SK-N-SH treated with all-trans-retinoic acid at 6 μM for 48 hours (cell line): ENCODE measurements around the gene ALMS1.
"Not testable (repeated sequence)": the region's sequence is repeated elsewhere in the genome, so short reads cannot be mapped to it uniquely, and the experiment has no call there.

ENCODE experiments used
- ATAC-seq: fragments of 200-7000 bp; cut with Tn5 transposase; 3 replicates; pipeline ENCODE4 v1.9.1; 2020; ENCODE audit warnings: mild to moderate bottlenecking, moderate library complexity
- ARNTL ChIP-seq: fragments of 450-650 bp; formaldehyde crosslinking; IDR thresholded peaks from 2 replicates; pipeline ENCODE4 v1.5.0; 2020; ENCODE audit warnings: low read depth, mild to moderate bottlenecking, moderate library complexity, borderline replicate concordance
- BACH2 ChIP-seq: fragments of 250-450 bp; sonication (Bioruptor Pico); IDR thresholded peaks from 2 replicates; pipeline ENCODE4 v1.9.0; 2021; ENCODE audit warnings: mild to moderate bottlenecking, borderline replicate concordance
- CREB5 ChIP-seq: fragments of 250-450 bp; sonication (Bioruptor Pico); IDR thresholded peaks from 2 replicates; pipeline ENCODE4 v1.5.1; 2020; ENCODE audit warnings: low read depth, mild to moderate bottlenecking, moderate library complexity
- CSDC2 ChIP-seq: fragments of 250-450 bp; sonication (Bioruptor Pico); IDR thresholded peaks from 2 replicates; pipeline ENCODE4 v1.5.0; 2020; ENCODE audit warnings: mild to moderate bottlenecking, moderate library complexity
- ESRRG ChIP-seq: fragments of 250-450 bp; sonication (Bioruptor Pico); IDR thresholded peaks from 2 replicates; pipeline ENCODE4 v1.6.1; 2021; ENCODE audit warnings: mild to moderate bottlenecking
- GLIS3 ChIP-seq: fragments of 250-450 bp; sonication (Bioruptor Pico); IDR thresholded peaks from 2 replicates; pipeline ENCODE4 v1.5.0; 2020; ENCODE audit warnings: mild to moderate bottlenecking, moderate library complexity
- OSR1 ChIP-seq: fragments of 250-450 bp; sonication (Bioruptor Pico); IDR thresholded peaks from 2 replicates; pipeline ENCODE4 v1.8.0; 2022; ENCODE audit warnings: moderate library complexity, mild to moderate bottlenecking, inconsistent platforms
- PATZ1 ChIP-seq: fragments of 250-450 bp; sonication (Bioruptor Pico); IDR thresholded peaks from 2 replicates; pipeline ENCODE4 v1.8.0; 2020; ENCODE audit warnings: mild to moderate bottlenecking, moderate library complexity, borderline replicate concordance
- POU6F1 ChIP-seq: fragments of 250-450 bp; sonication (Bioruptor Pico); IDR thresholded peaks from 2 replicates; pipeline ENCODE4 v1.8.0; 2021; ENCODE audit warnings: low read depth, mild to moderate bottlenecking, moderate library complexity, borderline replicate concordance
- PPARA ChIP-seq: fragments of 250-450 bp; sonication (Bioruptor Pico); IDR thresholded peaks from 2 replicates; pipeline ENCODE4 v1.5.0; 2020; ENCODE audit warnings: mild to moderate bottlenecking, borderline replicate concordance
- RARB ChIP-seq: fragments of 250-450 bp; sonication (Bioruptor Pico); IDR thresholded peaks from 2 replicates; pipeline ENCODE4 v1.8.0; 2021; ENCODE audit warnings: mild to moderate bottlenecking, moderate library complexity
- SNAI2 ChIP-seq: fragments of 250-450 bp; sonication (Bioruptor Pico); IDR thresholded peaks from 2 replicates; pipeline ENCODE4 v1.5.0; 2020; ENCODE audit warnings: mild to moderate bottlenecking, moderate library complexity
- TCF4 ChIP-seq: fragments of 250-450 bp; sonication (Bioruptor Pico); IDR thresholded peaks from 2 replicates; pipeline ENCODE4 v1.8.0; 2021; ENCODE audit warnings: mild to moderate bottlenecking, moderate library complexity, borderline replicate concordance
- TOX ChIP-seq: fragments of 250-450 bp; sonication (Bioruptor Pico); IDR thresholded peaks from 2 replicates; pipeline ENCODE4 v1.8.0; 2021; ENCODE audit warnings: mild to moderate bottlenecking, moderate library complexity, borderline replicate concordance
- ZC3H10 ChIP-seq: fragments of 250-450 bp; sonication (Bioruptor Pico); IDR thresholded peaks from 2 replicates; pipeline ENCODE4 v1.5.1; 2021; ENCODE audit warnings: mild to moderate bottlenecking, moderate library complexity
- ZFP3 ChIP-seq: fragments of 250-450 bp; sonication (Bioruptor Pico); IDR thresholded peaks from 2 replicates; pipeline ENCODE4 v1.5.0; 2020; ENCODE audit warnings: mild to moderate bottlenecking, moderate library complexity
- ZFP30 ChIP-seq: fragments of 450-650 bp; formaldehyde crosslinking; IDR thresholded peaks from 2 replicates; pipeline ENCODE4 v1.5.0; 2022; ENCODE audit warnings: mild to moderate bottlenecking, moderate library complexity
- ZNF565 ChIP-seq: fragments of 450-650 bp; formaldehyde crosslinking; conservative IDR thresholded peaks from 2 replicates; pipeline ENCODE4 v1.5.0; 2020; ENCODE audit warnings: low read depth, mild to moderate bottlenecking, moderate library complexity
- ZNF8 ChIP-seq: fragments of 450-650 bp; formaldehyde crosslinking; IDR thresholded peaks from 2 replicates; pipeline ENCODE4 v1.5.0; 2020; ENCODE audit warnings: mild to moderate bottlenecking, moderate library complexity
- TF ChIP-seq, protein P1 (sequence below): fragments of 250-450 bp; sonication (Bioruptor Pico); IDR thresholded peaks from 2 replicates; pipeline ENCODE4 v1.5.0; 2020; ENCODE audit warnings: mild to moderate bottlenecking, moderate library complexity

The ALMS1 gene

DNA sequence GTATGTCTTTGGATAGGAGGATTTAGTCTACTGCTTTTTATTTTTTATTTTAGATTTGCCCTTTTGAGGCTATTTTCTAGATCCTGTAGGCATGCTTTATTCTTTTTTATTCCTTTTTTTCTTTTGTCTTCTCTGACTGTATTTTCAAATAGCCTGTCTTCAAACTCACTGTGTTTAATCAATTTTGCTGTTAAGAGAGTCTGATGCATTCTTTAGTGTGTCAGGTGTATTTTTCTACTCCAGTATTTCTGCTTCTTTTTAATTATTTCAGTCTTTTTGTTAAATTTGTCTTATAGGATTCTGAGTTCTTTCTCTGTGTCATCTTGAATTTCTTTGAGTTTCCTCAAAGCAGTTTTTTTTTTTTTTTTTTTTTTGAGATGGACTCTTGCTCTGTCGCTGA, 143.1 kb downstream of the ALMS1 start:
- TF ChIP-seq GLIS3 (CRISPR knock-in tag) (no peak), TCF4 (CRISPR knock-in tag) (no peak), ZNF8 (CRISPR knock-in tag) (no peak), ZFP3 (no peak), ZC3H10 (CRISPR knock-in tag) (no peak), SNAI2 (CRISPR knock-in tag) (no peak), ZFP30 (no peak), CSDC2 (no peak), ZNF565 (CRISPR knock-in tag) (no peak), CREB5 (no peak), TOX (CRISPR knock-in tag) (no peak), BACH2 (CRISPR knock-in tag) (no peak), PATZ1 (CRISPR knock-in tag) (no peak), POU6F1 (CRISPR knock-in tag) (no peak), PPARA (CRISPR knock-in tag) (no peak), RARB (CRISPR knock-in tag) (no peak), OSR1 (CRISPR knock-in tag) (no peak), ARNTL (CRISPR knock-in tag) (no peak)
- no peak for ATAC-seq

- not testable (repeated sequence) for ATAC-seq
These were observed 145.1 kb downstream of the ALMS1 start for GRCh38 chr2:73530773-73531172.

DNA sequence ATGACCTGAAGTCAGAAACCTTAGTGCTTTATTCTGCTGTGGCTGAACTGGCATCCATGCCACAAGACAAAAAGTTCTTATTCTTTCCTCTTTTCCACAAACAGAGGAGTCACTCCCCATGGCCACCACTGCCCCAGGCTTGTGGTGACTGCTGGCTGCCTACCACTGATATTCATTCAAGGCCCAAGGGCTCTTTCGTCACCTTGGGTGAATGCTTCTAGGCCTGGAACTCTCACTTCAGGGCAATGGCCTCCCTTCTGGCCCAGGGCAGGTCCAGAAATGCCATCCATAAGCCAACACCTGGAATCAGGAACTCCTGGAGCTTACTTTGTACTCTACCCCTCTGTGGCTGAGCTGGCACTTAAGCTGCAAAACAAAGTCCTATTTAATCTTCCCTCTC, 146.7 kb downstream of the ALMS1 start:
- ATAC-seq: no peak
- TF ChIP-seq ZNF8 (CRISPR knock-in tag): no peak

- no peak for ATAC-seq
- TF ChIP-seq TOX (CRISPR knock-in tag) (no peak), TCF4 (CRISPR knock-in tag) (no peak), PPARA (CRISPR knock-in tag) (no peak), CSDC2 (no peak), PATZ1 (CRISPR knock-in tag) (no peak), ZFP30 (no peak)
These were observed 150.7 kb downstream of the ALMS1 start for GRCh38 chr2:73536133-73536840.

DNA sequence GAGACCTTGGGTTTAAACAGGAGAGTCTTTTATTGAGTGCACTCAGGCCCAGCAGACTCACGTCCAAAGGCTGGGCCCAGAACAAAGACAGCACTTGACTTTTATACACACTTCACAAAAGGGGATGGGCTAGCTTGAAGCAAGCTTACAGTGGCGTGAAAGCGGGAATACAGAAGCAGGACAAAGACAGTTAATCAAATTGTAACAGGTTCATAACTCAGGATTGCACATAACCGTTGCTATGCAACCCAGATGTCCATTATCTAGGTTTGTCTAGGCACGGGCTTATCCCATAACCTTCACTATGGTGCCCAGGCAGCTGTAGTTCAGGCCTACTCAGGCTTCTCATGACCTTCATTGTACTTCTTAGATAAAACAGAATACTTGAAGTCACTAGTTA, 175.2 kb downstream of the ALMS1 start:
- not testable (repeated sequence) for ATAC-seq

DNA sequence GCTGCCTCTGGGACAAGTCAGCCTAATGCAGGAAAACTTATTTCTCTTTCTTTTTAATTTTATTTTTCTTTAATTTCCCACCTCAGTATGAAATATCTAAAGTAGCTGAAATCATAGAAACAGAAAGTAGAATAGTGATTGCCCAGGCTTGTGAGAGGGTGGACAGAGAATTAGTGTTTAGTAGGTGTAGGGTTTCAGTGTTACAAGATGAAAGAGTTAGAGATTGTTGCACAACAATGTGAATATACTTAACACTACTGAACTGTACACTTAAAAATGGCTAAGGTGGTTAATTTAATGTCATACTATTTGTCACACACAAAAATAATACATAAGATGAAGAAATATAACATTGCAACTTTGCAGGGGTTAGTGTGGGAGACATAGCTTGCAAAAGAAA, 175.8 kb downstream of the ALMS1 start:
- ATAC-seq: no peak
- no peak for TF ChIP-seq PATZ1 (CRISPR knock-in tag)
- TF ChIP-seq ARNTL (CRISPR knock-in tag): no peak
- TF ChIP-seq, protein P1, sequence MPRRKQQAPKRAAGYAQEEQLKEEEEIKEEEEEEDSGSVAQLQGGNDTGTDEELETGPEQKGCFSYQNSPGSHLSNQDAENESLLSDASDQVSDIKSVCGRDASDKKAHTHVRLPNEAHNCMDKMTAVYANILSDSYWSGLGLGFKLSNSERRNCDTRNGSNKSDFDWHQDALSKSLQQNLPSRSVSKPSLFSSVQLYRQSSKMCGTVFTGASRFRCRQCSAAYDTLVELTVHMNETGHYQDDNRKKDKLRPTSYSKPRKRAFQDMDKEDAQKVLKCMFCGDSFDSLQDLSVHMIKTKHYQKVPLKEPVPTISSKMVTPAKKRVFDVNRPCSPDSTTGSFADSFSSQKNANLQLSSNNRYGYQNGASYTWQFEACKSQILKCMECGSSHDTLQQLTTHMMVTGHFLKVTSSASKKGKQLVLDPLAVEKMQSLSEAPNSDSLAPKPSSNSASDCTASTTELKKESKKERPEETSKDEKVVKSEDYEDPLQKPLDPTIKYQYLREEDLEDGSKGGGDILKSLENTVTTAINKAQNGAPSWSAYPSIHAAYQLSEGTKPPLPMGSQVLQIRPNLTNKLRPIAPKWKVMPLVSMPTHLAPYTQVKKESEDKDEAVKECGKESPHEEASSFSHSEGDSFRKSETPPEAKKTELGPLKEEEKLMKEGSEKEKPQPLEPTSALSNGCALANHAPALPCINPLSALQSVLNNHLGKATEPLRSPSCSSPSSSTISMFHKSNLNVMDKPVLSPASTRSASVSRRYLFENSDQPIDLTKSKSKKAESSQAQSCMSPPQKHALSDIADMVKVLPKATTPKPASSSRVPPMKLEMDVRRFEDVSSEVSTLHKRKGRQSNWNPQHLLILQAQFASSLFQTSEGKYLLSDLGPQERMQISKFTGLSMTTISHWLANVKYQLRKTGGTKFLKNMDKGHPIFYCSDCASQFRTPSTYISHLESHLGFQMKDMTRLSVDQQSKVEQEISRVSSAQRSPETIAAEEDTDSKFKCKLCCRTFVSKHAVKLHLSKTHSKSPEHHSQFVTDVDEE: no peak
- no peak for TF ChIP-seq ESRRG (CRISPR knock-in tag)
